ES-I3 (cell line): Measurements from ENCODE around the gene SPATA25.

ENCODE experiments used
- H3K36me3 ChIP-seq: 2 replicates; pipeline ENCODE4 v1.6.1; 2013; ENCODE audit warnings: mild to moderate bottlenecking, low read length, control low read depth, moderate library complexity; ENCODE audit not compliant: insufficient read depth
- H3K4me1 ChIP-seq: 2 replicates; pipeline ENCODE4 v1.6.1; 2013; ENCODE audit warnings: mild to moderate bottlenecking, control low read depth, low read length; ENCODE audit not compliant: insufficient read depth
- H3K9ac ChIP-seq: 2 replicates; pipeline ENCODE4 v1.6.1; 2013; ENCODE audit warnings: low read depth, mild to moderate bottlenecking, low read length, moderate library complexity
- H3K9me3 ChIP-seq: 2 replicates; pipeline ENCODE4 v1.6.1; 2013; ENCODE audit warnings: mild to moderate bottlenecking, low read length, moderate library complexity; ENCODE audit not compliant: control insufficient read depth, insufficient read depth

The SPATA25 gene

DNA sequence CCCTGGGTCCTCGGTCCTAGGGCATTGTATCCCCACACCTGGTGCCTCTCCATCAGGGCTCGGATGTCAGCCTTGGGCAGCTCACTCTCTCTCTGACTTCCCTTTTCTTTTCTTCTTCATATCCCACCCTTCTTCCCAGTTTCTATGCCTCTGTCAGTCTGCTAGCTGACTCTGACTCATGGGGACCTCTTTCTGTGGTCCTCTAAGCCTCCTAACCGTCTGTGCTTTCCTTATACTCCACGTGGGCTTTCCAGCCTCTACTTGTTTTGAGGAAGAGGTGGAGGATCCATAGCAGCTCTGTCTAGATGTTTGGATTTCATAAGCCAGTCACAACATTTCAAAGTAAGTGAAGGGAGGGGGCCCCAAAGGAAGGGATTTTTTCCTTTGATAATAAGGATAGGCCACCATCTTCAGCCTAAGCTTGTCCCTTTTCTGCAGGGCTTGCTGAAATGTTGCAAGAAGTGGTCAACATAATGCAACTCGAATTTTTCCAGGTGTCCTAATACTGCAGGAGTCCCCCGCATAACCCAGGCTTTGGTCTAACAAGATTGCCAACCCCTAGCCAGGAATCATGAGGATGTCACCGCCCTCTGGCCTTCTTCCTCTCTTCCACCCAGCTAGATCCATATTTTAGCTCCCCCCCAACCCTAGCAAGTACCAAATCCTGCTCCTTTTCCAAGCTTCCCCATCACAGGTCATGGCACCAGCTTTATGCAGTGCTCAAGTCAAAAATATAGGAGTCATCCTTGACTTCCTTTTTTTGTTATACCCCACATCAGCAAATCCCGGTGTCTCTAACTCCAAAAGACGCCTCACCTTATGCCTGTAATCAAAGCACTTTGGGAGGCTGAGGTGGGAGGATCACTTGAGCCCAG, 33.3 kb upstream of the SPATA25 start:
- Histone ChIP-seq H3K9ac (no peak overlapping the region), H3K4me1 (peaks cover 4% of the 10 kb centered on the region; the same call in 1 of the 2 replicates), H3K9me3 (no peaks in the 10 kb centered on the region), H3K36me3 (no peaks in the 10 kb centered on the region)

DNA sequence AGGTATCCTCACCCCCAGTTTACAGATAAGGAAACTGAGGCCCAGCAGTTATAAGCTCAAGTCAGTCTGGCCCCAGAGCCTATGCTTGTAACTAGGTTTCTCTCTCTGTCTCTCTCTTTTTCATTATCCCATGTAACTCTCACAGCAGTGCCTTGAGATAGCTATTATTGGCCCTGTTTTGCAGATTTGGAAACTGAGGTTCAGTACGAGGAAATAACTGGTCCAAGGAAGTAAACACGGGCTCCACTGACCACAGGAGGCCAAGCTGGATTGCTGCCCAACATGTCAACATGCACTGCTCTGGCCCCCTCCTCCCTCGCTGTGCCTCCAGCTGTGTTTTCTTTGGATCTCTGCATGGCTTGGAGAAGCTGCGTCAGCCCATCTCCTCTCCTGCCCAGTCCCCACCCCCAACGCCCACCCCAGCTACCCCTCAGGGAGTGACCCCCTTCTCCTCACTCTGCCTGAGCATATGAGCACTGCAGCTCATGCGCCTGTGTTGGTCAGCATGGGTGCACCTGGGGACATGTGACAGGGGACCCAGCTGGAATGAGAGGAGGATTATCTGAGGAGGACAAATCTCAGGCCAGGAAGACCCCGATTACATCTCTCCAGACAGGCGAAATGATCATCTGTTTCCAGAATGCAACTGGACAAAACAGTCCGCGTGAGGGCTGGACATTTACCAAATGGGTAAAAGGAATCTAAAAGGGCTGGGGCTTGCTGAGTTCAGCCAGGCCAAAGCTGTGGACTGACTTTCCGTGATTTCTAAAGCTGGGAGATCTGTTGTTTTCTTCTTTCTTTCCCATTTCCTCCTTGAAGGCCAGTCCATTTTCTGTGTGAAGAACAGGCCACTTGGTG, 32.3 kb upstream of the SPATA25 start:
- H3K4me1 ChIP-seq = peaks cover 4% of the 10 kb centered on the region; the same call in 1 of the 2 replicates
- H3K36me3 ChIP-seq = no peaks in the 10 kb centered on the region
- H3K9ac ChIP-seq = no peak overlapping the region
- H3K9me3 ChIP-seq = no peaks in the 10 kb centered on the region

DNA sequence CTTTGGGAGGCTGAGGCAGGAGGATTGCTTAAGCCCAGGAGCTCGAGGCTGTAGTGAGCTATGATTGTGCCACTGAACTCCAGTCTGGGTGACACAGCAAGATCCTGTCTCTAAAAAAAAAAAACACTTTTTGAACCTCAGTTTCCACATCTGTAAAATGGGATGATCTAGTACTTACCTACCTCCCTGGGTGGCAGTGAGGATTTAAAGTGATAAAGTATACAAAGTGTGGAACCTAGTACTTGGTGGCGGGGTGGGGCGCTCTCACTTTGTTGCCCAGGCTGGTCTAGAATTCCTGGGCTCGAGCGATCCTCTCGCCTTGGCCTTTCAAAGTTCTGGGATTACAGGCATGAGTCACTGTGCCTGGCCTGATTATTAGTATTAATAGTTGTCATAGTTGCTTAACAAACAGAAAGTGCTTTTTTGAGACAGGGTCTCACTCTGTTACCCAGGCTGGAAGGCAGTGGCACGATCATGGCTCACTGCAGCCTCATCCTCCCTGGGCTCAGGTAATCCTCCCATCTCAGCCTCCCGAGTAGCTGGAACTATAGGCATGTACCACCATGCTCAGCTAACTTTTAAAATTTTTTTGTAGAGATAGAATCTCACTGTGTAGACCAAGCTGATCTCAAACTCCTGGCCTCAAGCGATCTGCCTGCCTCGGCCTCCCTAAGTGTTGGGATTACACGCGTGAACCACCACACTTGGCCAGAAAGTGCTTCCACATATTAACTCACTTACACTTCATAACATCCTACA, 31.5 kb upstream of the SPATA25 start:
- Histone ChIP-seq H3K9me3 (no peaks in the 10 kb centered on the region), H3K4me1 (peaks cover 4% of the 10 kb centered on the region; the same call in 1 of the 2 replicates), H3K9ac (no peak overlapping the region), H3K36me3 (no peaks in the 10 kb centered on the region)

- Histone ChIP-seq H3K9me3 (no peaks in the 10 kb centered on the region), H3K36me3 (no peaks in the 10 kb centered on the region), H3K4me1 (peaks cover 4% of the 10 kb centered on the region; the same call in 1 of the 2 replicates), H3K9ac (no peak overlapping the region)
Measured at GRCh38 chr20:45918182-45918737, 30.8 kb upstream of the SPATA25 start.

DNA sequence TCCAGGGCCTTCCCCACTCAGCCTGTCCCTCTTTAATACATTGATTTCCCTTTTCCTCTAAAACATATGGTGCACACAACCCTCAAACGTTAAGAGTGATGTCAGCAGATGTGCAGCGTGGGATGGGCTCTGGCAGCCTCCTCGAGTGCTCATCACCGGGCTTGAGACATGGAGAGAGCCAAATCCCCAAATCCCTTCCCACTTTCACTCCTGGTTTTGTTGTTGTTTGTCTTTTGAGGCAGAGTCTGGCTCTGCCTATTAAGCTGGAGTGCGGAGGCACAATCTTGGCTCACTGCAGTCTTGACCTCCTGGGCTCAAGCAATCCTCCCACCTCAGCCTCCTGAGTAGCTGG, 30.3 kb upstream of the SPATA25 start:
- H3K36me3 ChIP-seq = no peaks in the 10 kb centered on the region
- H3K9me3 ChIP-seq = no peaks in the 10 kb centered on the region
- no peak overlapping the region for H3K9ac ChIP-seq
- peaks cover 4% of the 10 kb centered on the region; the same call in 1 of the 2 replicates for H3K4me1 ChIP-seq

GRCh38 chr20:45913116-45913515, 25.7 kb upstream of the SPATA25 start:
- H3K36me3 ChIP-seq = peaks cover 3% of the 10 kb centered on the region
- no peak overlapping the region for H3K9ac ChIP-seq
- H3K4me1 ChIP-seq = no peaks in the 10 kb centered on the region; the same call in 1 of the 2 replicates
- H3K9me3 ChIP-seq = no peaks in the 10 kb centered on the region

DNA sequence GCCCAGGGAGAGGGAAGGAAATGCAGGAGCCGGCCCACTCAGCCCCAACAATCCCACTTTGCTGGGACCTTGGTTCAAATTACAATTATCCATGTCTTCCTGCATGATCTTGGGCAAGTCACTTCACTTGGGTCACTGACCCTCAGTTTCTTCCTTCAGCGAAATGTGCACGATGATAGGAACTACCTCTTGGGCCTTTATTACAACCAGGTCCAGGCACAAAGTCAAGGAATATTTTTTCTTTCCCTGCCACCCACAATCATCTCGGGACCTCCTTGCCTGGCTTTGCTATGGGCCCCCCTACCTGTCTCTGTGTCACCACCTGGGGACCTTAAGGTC, 24.9 kb upstream of the SPATA25 start:
- H3K9me3 ChIP-seq = no peaks in the 10 kb centered on the region
- H3K4me1 ChIP-seq = no peaks in the 10 kb centered on the region; the same call in 1 of the 2 replicates
- peak overlapping the region; percentile 73; the same call in 1 of the 2 replicates for H3K9ac ChIP-seq
- H3K36me3 ChIP-seq = peaks cover 3% of the 10 kb centered on the region

DNA sequence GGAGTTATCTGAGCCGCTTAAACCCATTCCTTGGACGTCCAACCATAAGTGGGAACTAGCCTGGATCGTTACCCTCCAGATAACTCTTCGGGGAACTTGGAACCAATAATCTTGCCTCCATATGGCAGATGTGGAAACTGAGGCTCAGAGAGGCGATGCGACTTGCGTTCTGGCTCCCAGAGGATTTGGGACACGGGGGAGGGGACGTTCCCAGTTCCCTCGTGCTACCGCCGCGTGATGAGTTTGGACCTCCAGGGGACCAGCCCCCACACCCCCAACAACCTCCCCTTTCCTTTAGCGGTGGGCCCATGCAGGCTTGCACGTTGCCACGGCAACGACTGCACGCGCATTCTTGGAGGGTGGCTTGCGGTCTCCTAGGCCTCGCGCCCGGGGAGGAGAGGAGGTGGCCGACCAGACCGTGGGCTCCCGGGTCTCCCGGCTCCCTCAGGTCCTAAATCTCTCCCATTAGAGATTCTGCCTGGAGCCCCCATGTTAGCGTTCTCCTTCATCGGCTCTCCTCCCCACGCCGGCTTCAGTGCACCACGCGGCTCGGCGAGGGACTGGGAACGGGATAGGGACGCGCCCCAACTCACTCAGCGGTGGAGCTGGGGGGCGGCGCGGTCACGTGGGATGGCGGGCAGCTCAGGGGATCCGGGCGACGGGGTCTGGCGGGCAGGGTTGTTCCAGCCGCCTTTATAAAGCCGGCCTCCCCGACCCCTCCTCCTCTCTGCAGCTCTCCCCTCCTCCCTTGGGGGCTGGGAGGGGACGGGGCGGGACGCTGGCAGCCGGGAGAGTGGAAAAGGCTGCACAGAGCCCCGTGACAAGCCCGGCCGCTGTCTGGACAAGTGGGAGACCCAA, 24.3 kb upstream of the SPATA25 start, which contains the start of gene PLTP:
PLTP (minus strand) TSS at position 670 of the 858 bp plus-strand sequence. CDS start 703 bp downstream, outside the sequence.
- no peaks in the 10 kb centered on the region; the same call in 1 of the 2 replicates for H3K4me1 ChIP-seq
- peak within 1 kb of the TSS; percentile 73 for H3K9ac ChIP-seq
- no peaks in the 10 kb centered on the region for H3K9me3 ChIP-seq
- peaks cover 3% of the 10 kb centered on the region for H3K36me3 ChIP-seq

GRCh38 chr20:45910670-45911485, 23.5 kb upstream of the SPATA25 start:
- no peaks in the 10 kb centered on the region; the same call in 1 of the 2 replicates for H3K4me1 ChIP-seq
- peak overlapping the region; percentile 73 for H3K9ac ChIP-seq
- no peaks in the 10 kb centered on the region for H3K9me3 ChIP-seq
- H3K36me3 ChIP-seq = peaks cover 3% of the 10 kb centered on the region

- Histone ChIP-seq H3K9ac (peak overlapping the region; percentile 32; the same call in 1 of the 2 replicates), H3K4me1 (no peaks in the 10 kb centered on the region; the same call in 1 of the 2 replicates), H3K36me3 (peaks cover 5% of the 10 kb centered on the region), H3K9me3 (no peaks in the 10 kb centered on the region)
Measured at GRCh38 chr20:45909817-45910669, 22.6 kb upstream of the SPATA25 start.

- Histone ChIP-seq H3K9ac (no peak overlapping the region), H3K36me3 (peaks cover 7% of the 10 kb centered on the region), H3K4me1 (no peaks in the 10 kb centered on the region; the same call in 1 of the 2 replicates), H3K9me3 (no peaks in the 10 kb centered on the region)
Measured at GRCh38 chr20:45909336-45909808, 21.9 kb upstream of the SPATA25 start.

GRCh38 chr20:45908084-45908483, 20.7 kb upstream of the SPATA25 start:
- no peak overlapping the region for H3K9ac ChIP-seq
- peaks cover 8% of the 10 kb centered on the region for H3K36me3 ChIP-seq
- H3K4me1 ChIP-seq = no peaks in the 10 kb centered on the region; the same call in 1 of the 2 replicates
- no peaks in the 10 kb centered on the region for H3K9me3 ChIP-seq
